Endothelial cell of umbilical vein (primary cell): Measurements from ENCODE around the gene LCE3A. TPM values are rescaled to one million over a fixed set of nuclear protein-coding genes. Genes with fewer than 3 reads are reported as not detected.

Experiments used
- BruUV-seq: library from RNA; stranded (reverse); fragments of 400-500 nt; replicated peaks from 2 replicates; lab custom pipeline; 2021; lab: Mats Ljungman, UMichigan
- CTCF ChIA-PET: fragments of 300-600, 350-600 bp; sonication (Branson Sonifier 250); formaldehyde crosslinking; loops from one replicate; lab custom pipeline; 2021; ENCODE audit warnings: antibody characterized with exemption, inconsistent platforms; lab: Charles Lee
- POLR2A ChIA-PET: fragments of 300-600, 350-600 bp; sonication (Branson Sonifier 250); formaldehyde crosslinking; loops from one replicate; lab custom pipeline; 2021; ENCODE audit warnings: antibody characterized with exemption, inconsistent platforms; lab: Charles Lee
- DNase-seq: peaks from one replicate; pipeline ENCODE4 v3.0.0-alpha.2; 2011; ENCODE audit warnings: low read depth, low spot score
- FAIRE-seq: peaks from 2 replicates; lab custom pipeline; 2011; peaks lifted over from hg19 to GRCh38; lab: Jason Lieb, UNC
- H2AFZ ChIP-seq: 2 replicates; pipeline ENCODE4 v1.6.0; 2012; ENCODE audit warnings: low read depth, low read length, control low read depth, inconsistent platforms
- H3K27ac ChIP-seq: 2 replicates; pipeline ENCODE4 v1.5.1; 2011; ENCODE audit warnings: low read depth, mild to moderate bottlenecking, control low read depth, low read length, moderate library complexity; ENCODE audit not compliant: insufficient read depth
- H3K27me3 ChIP-seq, 2 experiments: 2 replicates each; pipeline versions ENCODE4 v1.6.0 to v1.6.1; 2011; ENCODE audit warnings: low read length in 2 of 2, mixed read lengths in 1 of 2; ENCODE audit not compliant: control insufficient read depth in 2 of 2, insufficient read depth in 2 of 2
- H3K36me3 ChIP-seq, 2 experiments: 2 replicates in 1 of 2; 3 replicates in 1 of 2; pipeline ENCODE4 v1.5.1; 2011; ENCODE audit warnings: low read length in 2 of 2, mild to moderate bottlenecking in 1 of 2, moderate library complexity in 1 of 2; ENCODE audit not compliant: control insufficient read depth in 2 of 2, insufficient read depth in 2 of 2; ENCODE audit errors: extremely low read depth in 1 of 2
- H3K4me1 ChIP-seq: 3 replicates; pipeline ENCODE4 v1.5.1; 2011; ENCODE audit warnings: mild to moderate bottlenecking, low read length; ENCODE audit not compliant: control insufficient read depth, insufficient read depth; ENCODE audit errors: extremely low read depth
- H3K4me2 ChIP-seq: 2 replicates; pipeline ENCODE4 v1.6.1; 2011; ENCODE audit warnings: low read length, control low read depth, mixed read lengths; ENCODE audit not compliant: insufficient read depth
- H3K4me3 ChIP-seq, 3 experiments: fragments of 200-600 bp in 1 of 3; sonication (generic), shearing (Covaris generic) in 1 of 3; replicated peaks in 1 of 3; 2 replicates each; pipeline ENCODE4 v1.5.1; 2011 to 2016; ENCODE audit warnings: control low read depth in 3 of 3, low read length in 3 of 3, mild to moderate bottlenecking in 2 of 3, inconsistent platforms in 1 of 3, low read depth in 1 of 3, moderate library complexity in 1 of 3; ENCODE audit not compliant: insufficient read depth in 1 of 3
- H3K79me2 ChIP-seq: 2 replicates; pipeline ENCODE4 v1.6.0; 2012; ENCODE audit warnings: low read length, inconsistent platforms; ENCODE audit not compliant: control insufficient read depth, insufficient read depth
- H3K9ac ChIP-seq: replicated peaks from 2 replicates; pipeline ENCODE3; 2011; ENCODE audit warnings: low read length, control low read depth; ENCODE audit not compliant: insufficient read depth; ENCODE audit errors: extremely low read depth
- H3K9me1 ChIP-seq: replicated peaks from 3 replicates; pipeline ENCODE4 v1.6.0; 2011; ENCODE audit warnings: mild to moderate bottlenecking, low read length; ENCODE audit not compliant: control insufficient read depth, insufficient read depth; ENCODE audit errors: extremely low read depth
- H3K9me3 ChIP-seq: replicated peaks from 2 replicates; pipeline ENCODE4 v1.5.1; 2012; ENCODE audit warnings: low read length, inconsistent platforms; ENCODE audit not compliant: control insufficient read depth, insufficient read depth
- H4K20me1 ChIP-seq: replicated peaks from 2 replicates; pipeline ENCODE3; 2011; ENCODE audit warnings: mild to moderate bottlenecking, low read length; ENCODE audit not compliant: control insufficient read depth, insufficient read depth; ENCODE audit errors: extremely low read depth
- EZH2 ChIP-seq: IDR thresholded peaks from 2 replicates; pipeline ENCODE4 v1.6.1; 2012; ENCODE audit warnings: borderline replicate concordance, low read depth, mild to moderate bottlenecking, moderate library complexity, low read length, inconsistent platforms; ENCODE audit not compliant: severe bottlenecking
- FOS ChIP-seq: IDR thresholded peaks from 2 replicates; pipeline ENCODE4 v1.6.1; 2011; ENCODE audit warnings: mild to moderate bottlenecking, low read length, moderate library complexity, borderline replicate concordance; ENCODE audit not compliant: insufficient read depth
- GATA2 ChIP-seq: IDR thresholded peaks from 2 replicates; pipeline ENCODE4 v1.7.0; 2011; ENCODE audit warnings: low read depth, mild to moderate bottlenecking, moderate library complexity, mixed read lengths, low read length; ENCODE audit not compliant: insufficient read length, insufficient read depth
- MAX ChIP-seq: IDR thresholded peaks from 2 replicates; pipeline ENCODE4 v1.6.1; 2011; ENCODE audit not compliant: insufficient read depth, insufficient read length
- POLR2AphosphoS5 ChIP-seq: IDR thresholded peaks from 2 replicates; pipeline ENCODE4 v1.6.1; 2012; ENCODE audit warnings: low read depth, mild to moderate bottlenecking, control low read depth, low read length, moderate library complexity; ENCODE audit not compliant: insufficient read depth
- dilution Hi-C: fragments of 300-500 bp; cut with MboI; formaldehyde crosslinking; loops from one replicate; pipeline ENCODE4 v1.15.0; 2019; ENCODE audit warnings: low sequenced_read_pairs; ENCODE audit not compliant: extremely low pct_ligation_motif_present
- intact Hi-C: fragments of 100-400 bp; cut with micrococcal nuclease; formaldehyde crosslinking; loops from one replicate; pipeline ENCODE4 v1.10.0; 2022
- polyA plus RNA-seq, 4 experiments: library from polyadenylated mRNA; depleted of rRNA in 3 of 4; stranded (reverse) in 3 of 4; unstranded in 1 of 4; fragments of >200 nt; gene quantifications; 2 replicates each; pipeline versions ENCODE4 v1.2.1 to v1.2.3, GENCODE V29; 2011 to 2012; ENCODE audit warnings: missing spikeins in 1 of 4
- total RNA-seq: library from RNA; stranded (reverse); gene quantifications from 2 replicates; pipeline ENCODE4 v1.2.3, GENCODE V29; 2021

The LCE3A gene
- total and polyA plus RNA-seq, 2 donors (not counting 3 experiments of a cell fraction or from before 2014, with no cell fraction given), result not detected

- dilution Hi-C loops, result no loop called here
- FAIRE-seq, result no peak
Observed at GRCh38 chr1:152657677-152658076, 34.8 kb upstream of the LCE3A start.

GRCh38 chr1:152656459-152656858 lies 33.6 kb upstream of the LCE3A start:
- no peaks in the 10 kb centered on the region for H3K4me1 ChIP-seq
- dilution Hi-C loops (no loop called here), intact Hi-C loops (no loop called here)
- DNase-seq (no peak), FAIRE-seq (no peak)
- H3K79me2 ChIP-seq, result no peaks in the 10 kb centered on the region
- TF ChIP-seq FOS, result no peak
- no peak for TF ChIP-seq MAX
- no peak for TF ChIP-seq EZH2
- no peak for TF ChIP-seq GATA2
- TF ChIP-seq POLR2AphosphoS5, result no peak
- no peak overlapping the region for H3K4me3 ChIP-seq
- CTCF ChIA-PET, result interaction anchor here (1.0 kb wide), 1 partner anchor 572 kb away, joined by 3 read pairs; no protein-coding TSS in a partner anchor
- H3K36me3 ChIP-seq, result no peaks in the 10 kb centered on the region
- H3K9me3 ChIP-seq, result no peaks in the 10 kb centered on the region
- H3K9ac ChIP-seq, result no peak overlapping the region
- H2AFZ ChIP-seq, result no peak overlapping the region
- H3K27ac ChIP-seq, result no peak overlapping the region
- POLR2A ChIA-PET, result no interaction called here
- H4K20me1 ChIP-seq, result no peaks in the 10 kb centered on the region
- no peaks in the 10 kb centered on the region for H3K9me1 ChIP-seq
- no TSS peak for BruUV-seq
- H3K4me2 ChIP-seq, result no peak overlapping the region
- H3K27me3 ChIP-seq, result no peaks in the 10 kb centered on the region

More at GRCh38 chr1:152657677-152658076, 34.8 kb upstream of the LCE3A start:
- H3K4me2 ChIP-seq, result no peak overlapping the region
- POLR2A ChIA-PET, result no interaction called here
- H3K27me3 ChIP-seq, result no peaks in the 10 kb centered on the region
- no peaks in the 10 kb centered on the region for H4K20me1 ChIP-seq
- no peak overlapping the region for H3K9ac ChIP-seq
- no peak overlapping the region for H2AFZ ChIP-seq
- no TSS peak for BruUV-seq
- no peak overlapping the region for H3K27ac ChIP-seq
- no peaks in the 10 kb centered on the region for H3K4me1 ChIP-seq
- intact Hi-C loops, result no loop called here
- CTCF ChIA-PET, result interaction anchor here (1.1 kb wide), 1 partner anchor 14 kb away, joined by 3 read pairs; no protein-coding TSS in a partner anchor
- no peaks in the 10 kb centered on the region for H3K9me1 ChIP-seq
- H3K9me3 ChIP-seq, result no peaks in the 10 kb centered on the region
- no peak overlapping the region for H3K4me3 ChIP-seq
- no peaks in the 10 kb centered on the region for H3K79me2 ChIP-seq
- DNase-seq, result no peak
- no peaks in the 10 kb centered on the region for H3K36me3 ChIP-seq
- no peak for TF ChIP-seq GATA2
- TF ChIP-seq MAX, result no peak
